ENCODE measurements around the gene SMAD9. TPM values are rescaled to one million over a fixed set of nuclear protein-coding genes. Genes with fewer than 3 reads are reported as not detected.

Gene SMAD9
- total RNA-seq, 1 experiment from 2014 or later: 5.1 TPM

DNA sequence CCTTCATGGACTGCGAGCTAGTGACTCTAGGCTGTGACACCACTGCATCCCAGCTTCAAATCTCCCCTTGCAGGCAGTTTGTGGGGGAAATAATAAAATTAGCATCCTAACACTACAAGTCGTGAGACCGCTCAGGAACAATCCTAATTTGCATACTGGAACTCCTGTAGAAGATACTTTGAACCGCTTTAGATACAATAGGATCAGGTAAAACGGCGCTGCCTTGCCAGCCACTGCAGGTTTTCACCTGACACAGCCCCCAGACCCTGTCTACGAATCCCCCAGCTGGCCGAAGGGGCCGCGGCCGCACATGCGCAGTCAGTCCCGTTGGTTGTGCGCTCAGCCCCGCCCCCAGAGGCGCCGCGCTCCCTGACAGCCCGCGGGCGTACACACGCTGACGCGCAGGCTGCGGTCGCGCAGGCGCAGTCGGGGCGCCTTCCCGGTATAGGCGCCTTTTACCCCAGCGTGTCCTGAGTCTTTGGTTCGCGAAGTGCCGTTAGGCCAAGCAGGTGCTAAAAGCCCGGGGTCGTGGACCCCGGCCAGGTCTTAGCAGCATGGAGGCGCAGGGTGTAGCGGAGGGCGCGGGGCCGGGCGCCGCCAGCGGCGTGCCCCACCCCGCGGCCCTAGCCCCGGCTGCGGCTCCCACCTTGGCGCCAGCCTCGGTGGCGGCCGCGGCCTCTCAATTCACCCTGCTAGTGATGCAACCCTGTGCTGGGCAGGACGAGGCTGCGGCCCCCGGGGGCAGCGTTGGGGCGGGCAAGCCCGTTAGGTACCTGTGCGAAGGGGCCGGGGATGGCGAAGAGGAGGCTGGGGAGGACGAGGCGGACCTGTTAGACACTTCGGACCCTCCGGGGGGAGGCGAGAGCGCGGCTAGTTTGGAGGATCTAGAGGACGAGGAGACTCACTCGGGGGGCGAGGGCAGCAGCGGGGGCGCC is 101.0 kb downstream of the SMAD9 start, which contains the start of gene RFXAP:
TSS of gene RFXAP (plus strand) at position 419 of the 935 bp plus-strand sequence. CDS start at position 555, 136 bp downstream.
- peak; percentile 79 for DNase-seq (ENCODE audit: low read depth)

DNA sequence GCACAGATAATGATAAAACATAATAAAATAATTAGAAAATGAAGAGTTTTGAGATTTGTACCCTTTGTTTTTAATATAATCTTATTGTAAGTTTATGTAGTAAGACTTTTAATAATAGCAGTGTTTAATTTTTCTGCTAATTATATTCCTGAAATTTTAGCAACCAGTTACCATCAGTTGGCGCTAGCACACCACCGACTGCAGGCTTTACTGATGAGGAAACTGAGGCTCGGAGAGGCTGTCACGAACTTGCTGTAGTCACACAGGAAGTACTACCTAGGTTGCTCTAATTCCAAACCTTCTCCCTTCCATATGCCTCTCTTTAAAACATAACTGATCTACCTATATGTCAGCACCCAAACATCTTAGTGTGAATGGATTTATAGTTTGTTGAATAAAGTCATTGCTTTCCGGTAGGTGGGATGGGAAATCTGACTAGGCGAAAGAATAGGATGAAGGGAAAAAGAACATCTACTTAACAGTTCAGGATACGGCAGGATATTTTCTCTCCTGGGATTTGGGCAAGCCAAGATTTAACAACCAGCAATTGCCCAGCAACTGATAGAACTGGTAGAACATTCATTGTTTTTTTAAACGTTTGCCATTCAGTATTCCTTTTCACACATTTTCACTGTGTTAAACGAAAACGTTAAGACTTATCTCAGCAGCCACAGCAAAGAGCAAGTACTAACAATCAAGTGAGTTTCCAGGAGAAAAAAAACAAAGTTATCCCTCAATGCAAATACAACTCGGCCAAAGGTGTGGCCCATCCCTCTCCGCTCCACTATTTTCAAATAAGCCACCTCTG is 101.8 kb downstream of the SMAD9 start:
- no peak for DNase-seq (ENCODE audit: low read depth)

DNA sequence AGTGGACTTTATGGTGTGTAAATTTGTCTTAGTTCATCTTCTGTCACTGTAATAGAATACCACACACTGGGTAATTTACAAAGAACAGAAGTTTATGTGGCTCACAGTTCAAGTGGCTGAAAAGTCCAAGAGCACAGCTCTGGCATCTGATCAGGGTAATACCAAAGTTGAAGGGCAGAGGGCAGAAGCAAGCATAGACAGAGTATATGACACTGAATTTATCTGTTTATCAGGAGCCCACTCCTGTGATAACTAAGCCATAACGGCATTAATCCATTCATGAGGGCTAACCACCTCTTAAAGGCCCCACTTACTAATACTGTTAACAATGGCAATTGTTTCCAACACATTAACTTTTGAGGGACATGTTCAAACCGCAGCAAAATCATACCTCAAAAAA is 105.0 kb downstream of the SMAD9 start:
- no peak for DNase-seq (ENCODE audit: low read depth)

DNA sequence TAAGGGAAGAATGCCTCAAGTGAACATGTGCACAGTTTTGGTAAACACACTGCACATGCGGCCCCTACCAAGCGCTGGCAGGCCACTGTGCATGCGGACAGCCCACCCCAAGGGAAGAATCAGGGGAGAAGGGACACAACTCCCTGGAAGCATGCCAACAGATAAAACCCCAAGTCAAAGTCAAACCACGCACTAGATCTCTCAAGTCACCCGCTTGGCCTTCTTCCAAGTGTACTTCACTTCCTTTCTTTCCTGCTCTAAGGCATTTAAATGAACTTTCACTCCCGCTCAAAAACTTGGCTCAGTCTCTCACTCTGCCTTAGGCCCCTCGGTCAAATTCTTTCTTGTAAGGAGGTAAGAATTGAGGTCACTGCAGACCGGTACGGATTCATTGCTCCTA is 105.6 kb downstream of the SMAD9 start:
- no peak for DNase-seq (ENCODE audit: low read depth)

DNA sequence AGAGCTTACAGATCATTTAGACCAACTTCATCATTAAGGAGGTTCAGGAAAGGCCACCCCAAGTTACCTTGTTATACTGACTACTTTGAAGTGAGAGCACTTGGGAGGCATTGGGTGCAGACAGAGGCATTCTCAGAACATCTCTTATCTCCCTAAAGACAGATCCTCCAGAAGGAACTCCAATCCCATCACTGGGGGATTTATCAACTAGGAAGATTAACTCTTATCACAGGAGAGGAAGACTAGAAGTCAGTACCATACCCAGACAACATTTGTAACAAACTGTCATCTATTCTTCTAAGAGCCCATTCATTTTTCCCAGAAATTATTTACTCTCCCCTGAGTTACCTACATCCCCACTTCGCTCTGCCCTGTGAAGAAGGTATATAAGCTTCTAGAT is 106.8 kb downstream of the SMAD9 start:
- DNase-seq (ENCODE audit: low read depth): no peak

DNA sequence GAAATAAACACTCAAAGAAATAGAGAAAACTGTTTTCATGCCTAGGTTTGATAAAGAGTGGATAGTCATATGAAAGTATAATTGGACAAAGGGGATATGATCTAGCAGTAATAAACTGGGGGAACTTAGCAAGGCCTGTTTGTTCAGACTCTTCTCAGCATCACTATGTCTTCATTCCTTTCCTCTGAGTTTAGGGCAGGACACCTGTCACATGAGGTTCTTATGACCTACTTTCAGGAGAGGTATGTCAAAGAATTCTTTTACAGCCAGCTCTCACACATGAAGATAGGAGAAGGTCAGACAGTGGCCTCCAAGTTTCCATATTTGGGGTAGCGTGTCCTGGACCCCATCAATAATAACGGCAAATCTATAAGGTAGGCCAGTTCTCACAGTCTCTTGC is 112.4 kb downstream of the SMAD9 start:
- peak; percentile 38 for DNase-seq (ENCODE audit: low read depth)

DNA sequence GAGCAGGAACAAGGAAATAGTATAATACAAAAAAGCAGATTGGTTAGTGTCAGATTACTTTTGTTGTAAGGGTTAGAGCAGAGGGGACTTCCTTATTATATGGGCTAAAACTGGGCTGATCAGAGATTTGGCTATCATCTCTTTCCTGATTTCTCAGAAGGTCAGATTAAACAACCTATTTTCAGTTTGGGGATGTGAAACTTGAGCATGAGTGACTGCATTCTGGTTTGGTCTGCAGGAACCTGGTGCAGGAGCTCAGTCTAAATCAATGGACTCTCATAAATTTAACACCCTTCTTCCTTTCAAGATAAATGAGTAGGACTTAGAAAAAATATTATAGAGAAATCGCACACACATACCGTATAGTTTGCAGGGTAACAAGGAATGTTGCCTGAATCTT is 113.9 kb downstream of the SMAD9 start:
- DNase-seq (ENCODE audit: low read depth): no peak

DNA sequence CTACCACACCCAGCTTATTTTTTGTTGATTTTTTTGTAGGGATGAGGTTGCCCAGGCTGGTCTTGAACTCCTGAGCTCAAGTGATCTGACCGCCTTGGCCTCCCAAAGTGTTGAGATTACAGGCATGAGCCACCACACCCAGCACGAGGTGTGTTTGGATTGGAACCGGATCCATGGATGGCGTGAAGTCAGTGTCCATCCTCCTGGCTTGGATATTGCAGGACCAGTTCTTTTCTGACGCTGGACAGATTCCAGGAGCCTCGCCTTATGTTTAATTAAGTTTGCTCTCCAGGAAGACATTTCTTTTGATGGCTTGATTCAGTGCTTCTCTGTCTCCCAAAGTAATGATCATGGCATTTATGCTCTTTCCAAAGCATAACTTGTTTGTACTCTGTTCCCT is 115.5 kb downstream of the SMAD9 start:
- no peak for DNase-seq (ENCODE audit: low read depth)

DNA sequence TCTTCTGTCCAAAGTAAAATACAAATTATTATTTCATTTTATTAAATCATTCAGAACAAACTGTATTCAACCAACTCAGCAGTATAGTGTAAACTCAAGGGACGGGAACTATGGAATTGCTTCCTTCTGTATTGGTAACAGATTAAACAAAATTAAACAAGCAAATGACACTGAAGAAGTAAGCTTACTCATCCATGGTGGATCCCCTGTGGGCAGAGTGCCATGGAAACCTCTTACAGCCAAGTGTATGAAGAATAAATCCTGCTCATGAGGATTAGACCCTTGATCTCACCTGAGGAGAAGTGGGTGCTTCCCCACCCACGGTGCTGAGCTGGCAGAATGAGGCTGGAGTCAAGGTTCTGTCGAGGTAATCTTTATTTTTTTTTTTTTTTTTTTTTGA is 119.0 kb downstream of the SMAD9 start:
- no peak for DNase-seq (ENCODE audit: low read depth)

DNA sequence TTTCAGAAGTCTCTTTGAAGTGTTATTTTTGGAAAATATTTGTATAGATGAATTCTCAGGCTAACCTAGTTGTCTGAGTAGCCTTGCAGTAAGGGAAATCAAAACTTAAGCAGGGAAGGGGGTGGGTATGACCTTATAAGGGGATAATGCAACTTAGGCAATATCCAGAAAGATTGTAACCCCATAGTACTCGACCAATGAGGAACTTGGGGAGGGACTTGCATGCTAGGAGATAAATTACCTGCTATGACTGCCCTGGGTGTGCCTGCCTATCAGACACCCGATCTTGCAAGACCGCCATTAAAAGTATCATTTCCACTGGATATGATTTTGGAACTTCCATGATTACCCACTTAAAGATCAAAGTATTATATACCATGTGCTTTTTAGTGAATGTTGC is 124.0 kb downstream of the SMAD9 start:
- no peak for DNase-seq (ENCODE audit: low read depth)

DNA sequence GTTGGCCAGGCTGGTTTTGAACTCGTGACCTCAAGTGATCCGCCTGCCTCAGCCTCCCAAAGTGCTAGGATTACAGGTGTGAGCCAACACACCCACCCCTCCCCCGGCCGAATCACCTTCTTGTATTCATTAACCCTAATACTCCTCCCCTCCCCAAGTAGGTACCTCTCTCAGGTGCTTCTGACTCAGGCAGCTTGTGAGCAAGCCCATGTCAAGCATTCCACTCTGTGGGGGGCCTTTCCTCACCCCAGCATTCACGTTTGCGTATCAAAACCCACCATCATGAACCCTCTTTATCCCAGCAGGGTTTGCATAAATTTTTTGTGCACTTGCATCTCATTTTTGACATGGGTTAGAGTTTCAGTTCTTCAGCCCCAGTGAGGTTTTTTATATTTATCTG is 124.6 kb downstream of the SMAD9 start:
- no peak for DNase-seq (ENCODE audit: low read depth)

Other genes starting within 250 kb of the SMAD9 start
- not detected in 2 replicates for gene SERTM1, start 246.2 kb downstream of the SMAD9 start, total RNA-seq (2014; rRNA removed)
- gene RFXAP, start 101.0 kb downstream of the SMAD9 start, total RNA-seq (2014; rRNA removed): 1.2 and 1.7 TPM in 2 replicates
- 34.6 and 40.2 TPM in 2 replicates for gene ALG5, start 79.1 kb upstream of the SMAD9 start, total RNA-seq (2014; rRNA removed)
- gene EXOSC8, start 80.5 kb upstream of the SMAD9 start, total RNA-seq (2014; rRNA removed): 48.9 and 54.4 TPM in 2 replicates
- 47.6 and 53.1 TPM in 2 replicates for gene SUPT20H, start 139.4 kb upstream of the SMAD9 start, total RNA-seq (2014; rRNA removed)
- gene CSNK1A1L, start 185.4 kb upstream of the SMAD9 start, total RNA-seq (2014; rRNA removed): not detected in 2 replicates